Activated CD8-positive, alpha-beta memory T cell treated with anti-CD3 and anti-CD28 coated beads for 1 hour (primary cell): ENCODE results near the gene STYXL1.
A peak's percentile ranks its signal among the peaks of the same experiment; 100 is the strongest.

ENCODE experiments used
- DNase-seq, 2 donors: peaks; one replicate each; pipeline ENCODE4 v3.0.0-alpha.2; 2020; ENCODE audit warnings: low read depth in 1 of 2; ENCODE audit errors: extremely low read depth in 1 of 2

Gene STYXL1

DNA sequence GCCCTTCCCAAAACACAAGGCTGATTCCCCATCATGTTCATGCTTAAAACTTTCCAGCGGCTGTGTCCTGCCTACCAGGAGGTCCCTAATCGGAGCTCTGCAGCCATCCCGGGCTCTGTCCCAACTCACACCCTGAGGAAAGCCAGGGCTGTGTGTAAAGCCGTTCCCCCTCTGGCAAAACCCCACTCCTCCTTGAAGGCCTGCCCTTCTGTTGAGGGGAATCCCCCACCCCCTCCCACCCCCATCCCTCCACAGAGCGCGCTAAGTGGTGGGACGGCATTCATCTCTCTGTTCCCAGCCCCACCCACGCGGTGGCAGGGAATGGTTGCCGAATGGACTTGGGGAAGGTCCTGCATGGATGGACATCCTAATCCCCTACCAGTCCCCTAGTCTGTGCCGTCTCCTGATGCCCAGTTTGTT is 52.7 kb downstream of the STYXL1 start:
- no peak for DNase-seq

- DNase-seq, result peak; percentile 80 to 95
Measured at GRCh38 chr7:75994388-75995051, 53.3 kb downstream of the STYXL1 start, which contains the start of gene TMEM120A. TSS of gene TMEM120A (minus strand) at chr7:75994595. CDS start at chr7:75994570, 25 bp downstream.

GRCh38 chr7:75993689-75994387 is 54.0 kb downstream of the STYXL1 start:
- no peak for DNase-seq

DNA sequence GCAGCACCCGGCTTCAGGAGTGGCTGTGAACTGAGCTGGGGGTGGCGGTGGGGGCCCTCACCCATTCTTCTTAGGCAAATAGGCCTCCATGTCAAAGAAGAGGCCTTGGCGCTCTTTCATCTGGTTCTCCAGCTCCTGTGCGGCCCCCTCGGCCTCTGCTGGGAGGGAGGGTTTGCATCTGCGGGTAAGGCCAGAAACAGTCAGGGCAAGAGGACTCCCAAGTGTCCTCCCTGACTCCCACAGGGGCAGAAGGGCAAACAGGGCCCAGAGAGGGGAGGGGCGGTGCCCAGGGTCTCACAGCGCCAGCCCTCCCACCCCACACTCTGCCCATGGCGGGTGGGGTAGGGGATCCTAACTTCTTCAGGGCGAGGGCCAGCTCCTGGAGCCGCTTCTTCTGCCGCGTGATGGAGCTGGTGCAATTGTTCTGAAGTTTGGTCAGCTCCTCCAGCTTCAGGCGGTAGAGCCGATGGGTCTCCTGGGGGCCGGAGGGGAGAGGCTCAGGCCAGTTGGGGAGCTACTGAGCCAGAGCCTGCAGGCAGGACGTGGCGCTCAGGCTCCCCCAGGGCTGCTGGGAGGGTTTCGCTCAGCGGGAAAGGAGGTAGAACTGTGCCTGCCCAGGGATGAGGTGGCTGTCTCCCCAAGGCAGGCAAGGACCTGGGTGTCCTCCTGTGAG is 55.6 kb downstream of the STYXL1 start:
- no peak for DNase-seq

- DNase-seq, result no peak
Measured at GRCh38 chr7:75991531-75992082, 56.2 kb downstream of the STYXL1 start.

DNA sequence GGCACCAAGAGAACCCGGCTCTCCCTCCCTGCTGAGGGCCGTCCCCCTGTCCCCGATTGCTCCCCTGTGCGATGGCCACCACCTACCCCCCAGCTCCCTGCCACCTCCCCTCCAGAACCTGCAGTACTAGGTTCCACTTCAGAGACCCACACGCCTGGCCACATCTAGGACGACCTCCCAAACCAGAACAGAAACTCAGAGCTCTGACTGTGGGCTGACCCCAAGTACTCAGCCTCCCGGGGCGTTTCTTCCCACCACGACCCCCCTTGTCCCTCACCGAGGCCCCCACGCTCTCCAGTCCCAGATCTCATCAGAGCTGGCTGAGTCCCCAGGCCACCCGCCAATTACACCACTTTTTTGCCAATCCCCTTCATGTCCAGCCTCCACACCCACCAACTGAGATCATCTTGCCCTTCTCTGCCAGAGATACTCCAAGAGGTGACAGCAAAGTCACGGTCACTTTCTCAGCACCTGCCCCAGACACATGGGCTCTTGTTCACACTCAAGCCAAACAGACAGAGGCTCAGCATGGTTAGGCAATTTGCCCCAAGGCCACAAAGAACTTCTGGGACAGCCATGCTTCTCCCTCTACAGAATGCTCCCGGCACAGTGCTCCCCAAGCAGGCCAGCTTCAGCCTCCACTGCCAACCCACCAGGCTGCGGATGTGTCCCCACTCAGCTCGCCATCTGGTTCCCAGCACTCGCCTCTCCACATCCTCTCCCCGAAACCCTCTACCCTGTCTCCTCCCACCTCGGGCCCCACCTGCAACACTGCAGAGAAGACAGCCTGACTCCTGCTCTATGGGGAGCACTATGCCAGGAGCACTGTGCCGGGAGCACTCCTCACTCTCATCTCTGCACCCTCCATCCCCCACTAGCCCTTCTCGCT is 58.1 kb downstream of the STYXL1 start:
- no peak for DNase-seq

GRCh38 chr7:75988568-75989499 is 59.0 kb downstream of the STYXL1 start:
- no peak for DNase-seq

DNA sequence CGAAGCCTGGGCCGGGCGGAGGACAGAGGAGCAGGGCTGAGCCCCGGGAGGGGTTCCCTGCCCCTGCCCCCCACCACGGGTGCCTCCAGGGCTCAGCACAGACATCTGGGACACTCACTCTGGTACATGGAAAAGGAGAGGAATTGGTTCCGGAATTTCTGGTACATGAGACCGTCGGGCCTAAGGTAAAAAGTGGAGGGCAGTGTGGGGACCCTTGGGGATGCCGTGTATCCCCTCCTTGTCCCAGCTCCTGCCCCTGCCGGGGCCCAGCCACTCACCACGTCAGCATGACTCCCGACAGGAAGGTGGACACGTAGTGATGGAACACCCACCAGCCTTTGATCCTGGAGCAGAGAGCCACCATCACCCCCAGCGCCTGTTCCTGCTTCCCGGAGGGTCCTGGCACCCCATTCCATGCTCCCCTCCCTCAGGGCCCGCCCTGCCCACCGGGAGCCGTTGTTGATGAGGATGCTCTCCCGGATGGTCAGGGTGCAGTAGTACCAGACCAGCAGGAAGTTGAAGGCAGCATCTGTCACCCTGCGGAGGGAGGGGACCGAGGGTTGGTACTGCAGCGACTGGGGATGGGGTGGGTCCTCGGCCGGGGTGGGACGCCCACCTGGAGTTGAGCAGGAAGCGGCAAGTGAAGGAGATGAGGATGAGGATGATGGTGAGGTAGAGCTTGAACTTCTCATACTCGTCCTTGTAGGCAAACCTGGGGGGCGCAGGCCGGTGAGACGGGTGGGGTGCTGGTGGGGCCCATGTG is 59.8 kb downstream of the STYXL1 start:
- DNase-seq, result no peak

GRCh38 chr7:75987026-75987804 is 60.6 kb downstream of the STYXL1 start:
- DNase-seq, result no peak

DNA sequence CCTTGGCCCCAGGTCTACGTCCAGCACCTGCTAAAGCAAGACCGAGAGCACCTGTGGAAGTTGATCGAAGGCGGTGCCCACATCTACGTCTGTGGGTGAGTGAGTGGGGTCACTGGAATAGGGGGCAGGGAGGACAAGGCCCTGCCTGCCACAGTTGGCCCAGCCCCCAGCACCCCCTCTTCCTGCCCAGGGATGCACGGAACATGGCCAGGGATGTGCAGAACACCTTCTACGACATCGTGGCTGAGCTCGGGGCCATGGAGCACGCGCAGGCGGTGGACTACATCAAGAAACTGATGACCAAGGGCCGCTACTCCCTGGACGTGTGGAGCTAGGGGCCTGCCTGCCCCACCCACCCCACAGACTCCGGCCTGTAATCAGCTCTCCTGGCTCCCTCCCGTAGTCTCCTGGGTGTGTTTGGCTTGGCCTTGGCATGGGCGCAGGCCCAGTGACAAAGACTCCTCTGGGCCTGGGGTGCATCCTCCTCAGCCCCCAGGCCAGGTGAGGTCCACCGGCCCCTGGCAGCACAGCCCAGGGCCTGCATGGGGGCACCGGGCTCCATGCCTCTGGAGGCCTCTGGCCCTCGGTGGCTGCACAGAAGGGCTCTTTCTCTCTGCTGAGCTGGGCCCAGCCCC is 61.5 kb downstream of the STYXL1 start:
- no peak for DNase-seq

- no peak for DNase-seq
Measured at GRCh38 chr7:75985518-75986146, 62.2 kb downstream of the STYXL1 start.

GRCh38 chr7:75985009-75985517 is 62.7 kb downstream of the STYXL1 start:
- no peak for DNase-seq

DNA sequence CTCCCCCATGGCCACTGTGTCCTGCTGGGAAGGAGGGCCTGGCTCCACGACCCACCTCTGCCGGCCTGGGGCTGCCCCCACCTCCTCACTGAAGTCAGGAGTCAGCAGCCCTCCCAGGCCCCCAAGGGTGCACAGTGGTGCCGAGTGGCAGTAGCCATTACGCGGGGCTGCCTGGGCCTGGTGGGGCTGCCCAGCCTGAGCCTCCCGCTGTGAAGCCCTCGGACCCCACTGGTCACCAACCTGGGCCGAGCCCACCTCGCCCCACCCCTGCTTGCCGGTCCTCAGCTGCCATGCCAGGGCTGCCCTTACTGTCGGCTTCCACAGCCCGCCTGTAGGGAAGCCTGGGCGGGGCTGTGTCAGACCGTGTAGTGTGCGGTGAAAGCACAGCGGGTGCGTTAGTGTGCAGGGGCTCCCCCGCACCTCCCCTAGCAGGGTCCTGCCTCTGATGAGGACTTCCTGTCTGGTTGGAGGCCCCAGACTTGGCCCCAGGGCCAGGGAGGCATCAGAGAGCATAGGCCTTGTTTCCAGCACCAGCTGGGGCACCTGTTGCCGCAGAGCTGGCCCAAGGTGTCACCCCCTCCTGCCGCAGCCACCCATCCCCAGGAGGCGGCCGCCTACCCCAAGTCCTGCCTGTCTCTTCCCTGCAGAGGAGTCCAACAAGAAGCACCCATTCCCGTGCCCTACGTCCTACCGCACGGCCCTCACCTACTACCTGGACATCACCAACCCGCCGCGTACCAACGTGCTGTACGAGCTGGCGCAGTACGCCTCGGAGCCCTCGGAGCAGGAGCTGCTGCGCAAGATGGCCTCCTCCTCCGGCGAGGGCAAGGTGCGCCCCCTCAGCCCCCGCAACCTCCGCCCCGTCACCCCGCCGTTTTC is 63.4 kb downstream of the STYXL1 start:
- no peak for DNase-seq

DNA sequence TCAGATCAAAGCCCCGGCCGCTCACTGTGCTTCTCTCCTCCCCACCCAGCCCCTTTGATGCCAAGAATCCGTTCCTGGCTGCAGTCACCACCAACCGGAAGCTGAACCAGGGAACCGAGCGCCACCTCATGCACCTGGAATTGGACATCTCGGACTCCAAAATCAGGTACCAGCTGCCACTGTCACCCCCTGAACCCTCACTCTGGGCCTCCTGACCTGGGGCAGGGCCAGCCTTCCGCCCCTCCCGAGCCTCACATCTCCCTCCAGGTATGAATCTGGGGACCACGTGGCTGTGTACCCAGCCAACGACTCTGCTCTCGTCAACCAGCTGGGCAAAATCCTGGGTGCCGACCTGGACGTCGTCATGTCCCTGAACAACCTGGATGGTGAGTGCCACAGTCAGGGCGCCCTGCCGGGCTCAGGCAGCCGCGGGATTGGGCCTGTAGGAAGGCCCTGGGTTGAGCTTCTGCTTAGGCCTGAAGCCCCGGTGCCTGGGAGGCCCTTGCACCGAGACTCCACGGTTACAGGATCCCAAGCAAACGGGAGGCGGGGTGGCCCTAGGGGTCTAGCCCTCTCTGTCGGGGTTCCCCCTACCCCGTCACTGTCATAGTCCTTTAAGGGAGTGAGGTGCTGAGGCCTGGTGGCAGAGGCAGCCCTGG is 64.2 kb downstream of the STYXL1 start:
- no peak for DNase-seq

- no peak for DNase-seq
Measured at GRCh38 chr7:75982306-75983064, 65.3 kb downstream of the STYXL1 start.
